Progenitor cell of endocrine pancreas (in vitro differentiated cells): ENCODE results near the gene ADAMTS2. TPM values are rescaled to one million over a fixed set of nuclear protein-coding genes. Genes with fewer than 3 reads are reported as not detected.

Source experiments
- DNase-seq: peaks from one replicate; pipeline ENCODE4 v3.0.0; 2021; ENCODE audit warnings: low spot score; ENCODE audit not compliant: unreplicated experiment
- H3K27ac Mint-ChIP-seq: 2 replicates; pipeline ENCODE4 v1.8.0; 2021; ENCODE audit warnings: mild to moderate bottlenecking, moderate library complexity, mixed read lengths
- H3K27me3 Mint-ChIP-seq: 2 replicates; pipeline ENCODE4 v1.8.0; 2021; ENCODE audit warnings: mixed read lengths
- H3K36me3 Mint-ChIP-seq: 2 replicates; pipeline ENCODE4 v1.8.0; 2022; ENCODE audit warnings: mixed read lengths; ENCODE audit not compliant: insufficient read depth
- H3K4me1 Mint-ChIP-seq: 2 replicates; pipeline ENCODE4 v1.8.0; 2021; ENCODE audit warnings: low read depth, mixed read lengths
- H3K4me3 Mint-ChIP-seq: 2 replicates; pipeline ENCODE4 v1.8.0; 2021; ENCODE audit warnings: low read depth, mild to moderate bottlenecking, moderate library complexity, mixed read lengths
- H3K9me3 Mint-ChIP-seq: 2 replicates; pipeline ENCODE4 v1.8.0; 2021; ENCODE audit warnings: low read depth, mixed read lengths
- total RNA-seq: library from RNA; stranded (reverse); gene quantifications from 2 replicates; pipeline ENCODE4 v1.2.1, GENCODE V29; 2021
- TF ChIP-seq, protein P1 (sequence below): fragments of 200-600 bp; sonication (generic); IDR thresholded peaks from one replicate; pipeline ENCODE4 v1.5.0; 2021; ENCODE audit warnings: antibody characterized with exemption, mild to moderate bottlenecking; ENCODE audit not compliant: unreplicated experiment

The ADAMTS2 gene
- total RNA-seq, 1 donor from 2014 or later, result 2.5 TPM

DNA sequence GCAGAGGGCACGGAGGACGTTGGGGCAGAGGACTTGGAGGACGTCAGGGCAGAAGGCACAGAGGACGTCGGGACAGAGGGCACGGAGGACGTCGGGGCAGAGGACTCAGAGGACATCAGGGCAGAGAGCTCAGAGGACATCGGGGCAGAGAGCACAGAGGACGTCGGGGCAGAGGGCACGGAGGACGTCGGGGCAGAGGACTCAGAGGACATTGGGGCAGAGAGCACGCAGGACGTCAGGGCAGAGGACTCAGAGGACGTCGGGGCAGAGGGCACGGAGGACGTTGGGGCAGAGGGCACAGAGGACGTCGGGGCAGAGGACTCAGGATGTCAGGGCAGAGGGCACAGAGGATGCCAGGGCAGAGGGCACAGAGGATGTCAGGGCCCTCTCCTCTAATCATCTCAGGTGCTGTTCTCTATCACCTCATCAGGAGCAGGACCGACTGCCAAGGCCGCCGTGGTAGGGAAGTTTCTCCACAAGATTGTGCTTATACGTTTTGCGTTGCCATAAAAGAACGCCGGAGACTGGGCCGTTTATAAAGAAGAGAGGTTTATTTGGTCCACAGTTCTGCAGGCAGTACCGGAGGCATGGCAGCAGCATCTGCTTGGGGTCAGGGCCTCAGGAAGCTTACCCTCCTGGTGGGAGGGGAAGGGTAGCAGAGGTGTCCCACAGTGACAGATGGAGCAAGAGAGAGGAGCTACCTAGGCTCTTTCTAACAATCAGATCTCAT is 29.4 kb upstream of the ADAMTS2 start:
- Mint-ChIP-seq H3K4me3 (no peak overlapping the region), H3K36me3 (no peaks in the 10 kb centered on the region), H3K27ac (no peak overlapping the region), H3K9me3 (no peaks in the 10 kb centered on the region), H3K4me1 (no peaks in the 10 kb centered on the region), H3K27me3 (peaks cover 7% of the 10 kb centered on the region)
- no peak for DNase-seq
- TF ChIP-seq, protein P1, sequence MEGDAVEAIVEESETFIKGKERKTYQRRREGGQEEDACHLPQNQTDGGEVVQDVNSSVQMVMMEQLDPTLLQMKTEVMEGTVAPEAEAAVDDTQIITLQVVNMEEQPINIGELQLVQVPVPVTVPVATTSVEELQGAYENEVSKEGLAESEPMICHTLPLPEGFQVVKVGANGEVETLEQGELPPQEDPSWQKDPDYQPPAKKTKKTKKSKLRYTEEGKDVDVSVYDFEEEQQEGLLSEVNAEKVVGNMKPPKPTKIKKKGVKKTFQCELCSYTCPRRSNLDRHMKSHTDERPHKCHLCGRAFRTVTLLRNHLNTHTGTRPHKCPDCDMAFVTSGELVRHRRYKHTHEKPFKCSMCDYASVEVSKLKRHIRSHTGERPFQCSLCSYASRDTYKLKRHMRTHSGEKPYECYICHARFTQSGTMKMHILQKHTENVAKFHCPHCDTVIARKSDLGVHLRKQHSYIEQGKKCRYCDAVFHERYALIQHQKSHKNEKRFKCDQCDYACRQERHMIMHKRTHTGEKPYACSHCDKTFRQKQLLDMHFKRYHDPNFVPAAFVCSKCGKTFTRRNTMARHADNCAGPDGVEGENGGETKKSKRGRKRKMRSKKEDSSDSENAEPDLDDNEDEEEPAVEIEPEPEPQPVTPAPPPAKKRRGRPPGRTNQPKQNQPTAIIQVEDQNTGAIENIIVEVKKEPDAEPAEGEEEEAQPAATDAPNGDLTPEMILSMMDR, result no peak

GRCh38 chr5:179373961-179374505 is 28.8 kb upstream of the ADAMTS2 start:
- Mint-ChIP-seq H3K36me3 (no peaks in the 10 kb centered on the region), H3K27ac (no peak overlapping the region), H3K4me1 (no peaks in the 10 kb centered on the region), H3K4me3 (no peak overlapping the region), H3K9me3 (no peaks in the 10 kb centered on the region), H3K27me3 (peaks cover 7% of the 10 kb centered on the region)
- TF ChIP-seq, protein P1, result no peak
- no peak for DNase-seq

DNA sequence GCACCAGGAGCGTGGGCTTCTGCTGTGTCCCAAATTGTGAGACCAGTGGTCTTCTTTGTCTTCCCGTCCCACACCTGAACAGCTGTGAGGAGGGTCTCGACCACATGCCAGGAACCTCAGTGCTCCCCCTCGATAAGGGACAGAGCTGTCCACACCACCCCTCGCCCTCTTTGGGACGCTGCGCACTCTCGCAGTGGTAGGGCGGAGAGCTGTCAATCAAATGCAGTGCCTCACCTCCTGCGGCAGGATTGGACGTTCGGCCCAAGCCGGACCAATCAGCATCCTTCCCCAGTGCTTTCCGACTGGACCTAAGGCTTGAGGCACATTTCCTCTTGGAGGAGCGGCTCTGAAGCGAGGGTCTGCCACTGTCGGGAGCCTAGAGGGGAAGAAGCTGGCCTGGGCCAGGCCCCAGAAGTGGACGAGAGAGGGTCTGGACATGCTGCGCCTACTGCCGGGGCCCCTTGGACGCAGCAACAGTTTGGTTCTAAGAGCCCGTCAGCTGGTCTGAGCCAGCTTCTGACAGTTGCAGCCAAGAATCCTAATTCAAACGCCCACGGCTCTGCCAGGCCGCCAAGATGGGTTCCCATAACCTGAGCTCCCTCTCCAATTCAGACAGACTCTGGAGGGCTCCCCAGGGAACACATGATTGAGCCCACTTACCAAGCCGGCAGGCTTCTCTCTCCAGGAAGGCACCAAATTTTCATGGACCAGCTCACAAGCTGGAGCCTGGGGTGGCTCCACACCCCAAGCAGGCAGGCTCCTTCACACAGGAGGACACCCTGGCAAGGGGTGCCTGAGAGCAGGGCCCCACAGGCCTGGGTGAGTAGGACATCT is 28.1 kb upstream of the ADAMTS2 start:
- TF ChIP-seq, protein P1, result no peak
- Mint-ChIP-seq H3K27me3 (peaks cover 7% of the 10 kb centered on the region), H3K36me3 (no peaks in the 10 kb centered on the region), H3K9me3 (no peaks in the 10 kb centered on the region), H3K4me1 (no peaks in the 10 kb centered on the region), H3K27ac (no peak overlapping the region), H3K4me3 (no peak overlapping the region)
- no peak for DNase-seq

DNA sequence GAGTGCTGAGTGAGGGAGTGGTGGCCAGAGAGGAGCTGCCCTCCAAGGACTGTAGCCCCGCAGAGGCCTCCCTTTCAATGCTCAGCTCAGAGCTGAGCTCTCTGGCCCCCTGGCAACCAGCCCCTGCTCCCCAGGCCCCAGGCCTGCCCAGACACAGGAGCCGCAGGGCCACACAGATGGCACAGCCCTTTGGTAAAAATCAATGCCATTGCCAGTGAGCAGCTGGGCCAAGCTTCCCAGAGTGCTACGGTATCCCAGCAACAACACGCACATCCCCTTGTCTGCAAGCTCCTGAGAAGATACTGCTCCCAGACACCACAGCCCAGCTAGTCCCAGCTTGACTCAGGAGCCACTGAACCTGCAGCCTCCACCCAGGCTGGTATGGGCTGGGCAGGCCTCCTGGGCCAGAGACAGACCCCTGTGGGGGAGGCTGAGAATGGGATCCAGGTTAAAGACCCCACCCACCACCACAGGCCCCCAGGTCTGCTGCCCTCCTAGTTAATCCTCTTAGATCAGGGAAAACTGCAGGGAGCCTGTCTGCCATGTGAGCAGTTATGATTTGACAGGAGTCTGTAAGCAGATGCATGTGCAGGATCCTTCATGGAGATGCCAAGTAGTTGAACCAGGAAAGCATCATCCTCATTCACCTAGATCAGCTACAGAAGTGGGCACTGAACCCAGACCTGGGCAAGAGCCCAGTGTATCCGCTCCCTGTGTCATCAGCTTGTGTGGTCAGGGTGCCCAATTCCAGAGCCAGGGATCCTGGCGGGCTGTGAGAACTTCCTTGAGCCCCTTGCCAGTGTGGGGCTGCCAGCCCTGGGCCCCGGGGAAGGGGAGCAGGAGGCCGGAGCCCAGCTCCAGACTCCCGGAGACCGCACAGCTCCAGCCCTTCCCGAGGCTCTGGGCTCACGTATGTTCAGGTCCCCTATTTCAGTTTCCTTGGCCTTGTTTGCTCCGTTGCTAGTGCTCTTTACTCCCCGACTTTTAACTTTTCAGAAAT is 26.7 kb upstream of the ADAMTS2 start:
- Mint-ChIP-seq H3K9me3 (no peaks in the 10 kb centered on the region), H3K4me1 (no peaks in the 10 kb centered on the region), H3K36me3 (no peaks in the 10 kb centered on the region), H3K27me3 (peaks cover 7% of the 10 kb centered on the region), H3K27ac (no peak overlapping the region), H3K4me3 (no peak overlapping the region)
- TF ChIP-seq, protein P1, result no peak
- DNase-seq, result no peak
